Thyroid gland (tissue), 4 donors: ENCODE data around the gene IL6R.

Experiments used
- CTCF ChIP-seq, 6 experiments: fragments of 200-600 bp in 3 of 6; fragments of 450-650 bp in 3 of 6; sonication (generic) in 3 of 6; IDR thresholded peaks; one replicate each; pipeline ENCODE4 v1.5.1; 2016 to 2019; ENCODE audit warnings: antibody characterized with exemption in 6 of 6, mild to moderate bottlenecking in 2 of 6, inconsistent platforms in 1 of 6, moderate library complexity in 1 of 6
- POLR2A ChIP-seq, 2 donors: fragments of 450-650 bp; IDR thresholded peaks; one replicate each; pipeline ENCODE4 v1.6.1; 2017; ENCODE audit warnings: antibody characterized with exemption in 2 of 2, mild to moderate bottlenecking in 2 of 2, moderate library complexity in 1 of 2

- no peak for TF ChIP-seq CTCF (IDR thresholded peaks at IDR 0.05)
- TF ChIP-seq POLR2A (IDR thresholded peaks at IDR 0.05), result no peak
Observed at GRCh38 chr1:154404511-154404931, 622 bp upstream of the IL6R start.
